Measurements from ENCODE around the gene SLC1A2.
A peak's percentile ranks its signal among the peaks of the same experiment; 100 is the strongest.

The SLC1A2 gene

DNA sequence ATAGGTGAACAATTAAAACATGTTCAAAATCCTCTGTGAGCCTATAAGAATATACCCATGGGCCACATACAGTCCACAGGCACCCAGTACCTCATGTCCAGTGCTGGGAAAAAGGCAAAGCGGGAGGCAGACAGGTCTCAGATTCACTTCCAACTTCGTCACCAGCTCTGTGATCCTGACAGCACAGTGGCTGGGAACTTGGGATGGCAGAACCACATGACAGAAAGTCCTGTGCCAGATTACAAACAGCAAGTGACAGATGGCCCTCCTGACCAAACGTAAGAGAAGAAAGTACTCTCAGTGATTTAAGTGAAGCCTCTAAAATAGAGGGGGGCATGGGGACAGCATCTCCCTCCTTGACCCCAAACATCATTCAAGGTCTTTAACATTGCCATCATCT, 5.8 kb downstream of the SLC1A2 start:
- DNase-seq (ENCODE audit: low read depth) = no peak

GRCh38 chr11:35412285-35412684, 7.1 kb downstream of the SLC1A2 start:
- DNase-seq (ENCODE audit: low read depth) = no peak

- no peak for DNase-seq (ENCODE audit: low read depth)
Observed at GRCh38 chr11:35407041-35407440, 12.3 kb downstream of the SLC1A2 start.

DNA sequence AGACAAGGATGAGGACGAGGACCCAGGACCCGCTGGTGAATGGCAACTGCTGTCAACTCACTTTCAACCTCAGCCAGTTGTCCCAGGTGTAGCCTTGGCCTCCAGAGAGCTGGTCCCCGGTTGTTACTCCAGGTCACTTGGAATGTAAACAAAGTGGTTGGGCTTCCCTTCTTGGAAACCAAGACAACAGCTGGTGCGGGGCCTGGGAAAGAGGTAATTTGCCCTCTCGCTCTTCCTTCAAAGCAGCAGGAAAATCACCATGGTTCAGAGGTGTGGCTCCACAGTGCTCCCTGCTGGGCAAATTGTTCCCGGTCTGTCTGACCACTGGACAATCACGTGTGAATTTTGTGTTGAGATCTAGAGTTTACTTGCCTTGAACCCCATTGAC, 15.0 kb downstream of the SLC1A2 start:
- DNase-seq (ENCODE audit: low read depth) = no peak

- no peak for DNase-seq (ENCODE audit: low read depth)
Observed at GRCh38 chr11:35403765-35404387, 15.5 kb downstream of the SLC1A2 start.

DNA sequence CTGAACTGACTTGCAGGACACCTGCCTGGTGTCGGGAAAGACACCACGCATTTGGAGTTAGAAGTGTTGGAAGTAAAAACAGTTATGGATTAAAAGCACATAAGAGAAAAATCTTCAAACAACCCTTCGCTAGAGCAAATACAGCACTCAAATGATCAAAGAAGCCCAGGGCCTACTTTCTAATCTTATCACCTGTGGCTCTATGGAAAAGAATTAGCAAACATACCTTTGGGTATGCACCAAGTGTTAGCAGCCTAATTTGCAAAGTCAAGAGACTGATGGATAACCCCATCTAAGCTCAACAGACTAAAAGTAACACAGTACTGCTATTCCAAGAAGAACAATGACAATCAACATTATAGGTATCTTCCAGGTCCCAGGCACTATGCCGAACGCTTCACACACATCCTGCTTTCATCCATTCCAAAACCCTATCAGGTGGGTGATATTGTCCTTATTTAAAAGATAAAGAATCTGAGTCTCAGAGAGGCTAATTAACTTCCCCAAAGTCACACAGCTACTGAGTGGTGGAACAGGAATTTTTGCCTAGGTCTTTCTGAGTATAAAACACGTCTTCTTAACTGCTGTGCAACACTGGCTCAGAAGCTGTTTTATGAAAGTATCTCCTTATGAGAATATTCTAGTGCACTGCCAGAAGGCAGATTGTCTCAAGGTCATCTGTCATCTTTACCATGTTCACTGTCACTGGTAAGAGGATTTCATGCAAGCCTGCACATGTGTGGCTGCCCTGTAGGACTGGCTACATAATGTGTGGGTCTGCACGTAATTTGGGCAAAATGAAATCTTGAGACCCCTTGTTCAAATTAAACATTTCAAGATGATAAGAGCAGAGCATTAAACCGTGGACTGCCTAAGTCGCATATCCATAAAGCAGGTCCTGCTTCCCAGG, 16.4 kb downstream of the SLC1A2 start:
- DNase-seq (ENCODE audit: low read depth) = no peak

- no peak for DNase-seq (ENCODE audit: low read depth)
Observed at GRCh38 chr11:35398881-35399280, 20.5 kb downstream of the SLC1A2 start.

DNA sequence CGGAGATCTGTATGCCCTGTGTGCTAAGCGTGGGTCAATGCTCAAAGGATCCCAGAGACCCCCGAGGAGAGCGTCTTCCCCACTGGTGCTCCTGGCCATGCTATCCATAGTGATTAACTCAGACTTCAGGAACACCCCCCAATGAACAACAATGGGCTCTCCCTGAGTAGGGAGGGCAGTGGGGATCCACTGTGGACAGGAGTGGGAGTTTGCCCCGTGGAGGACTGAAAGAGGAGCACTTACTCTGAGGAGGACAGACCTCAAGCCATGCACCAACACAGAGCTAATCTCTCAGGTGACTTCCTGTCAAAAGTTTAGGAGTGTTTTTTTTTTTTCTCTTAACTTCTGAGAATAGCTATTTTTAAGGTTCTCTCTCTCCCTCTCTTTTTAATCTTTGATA, 24.4 kb downstream of the SLC1A2 start:
- no peak for DNase-seq (ENCODE audit: low read depth)

DNA sequence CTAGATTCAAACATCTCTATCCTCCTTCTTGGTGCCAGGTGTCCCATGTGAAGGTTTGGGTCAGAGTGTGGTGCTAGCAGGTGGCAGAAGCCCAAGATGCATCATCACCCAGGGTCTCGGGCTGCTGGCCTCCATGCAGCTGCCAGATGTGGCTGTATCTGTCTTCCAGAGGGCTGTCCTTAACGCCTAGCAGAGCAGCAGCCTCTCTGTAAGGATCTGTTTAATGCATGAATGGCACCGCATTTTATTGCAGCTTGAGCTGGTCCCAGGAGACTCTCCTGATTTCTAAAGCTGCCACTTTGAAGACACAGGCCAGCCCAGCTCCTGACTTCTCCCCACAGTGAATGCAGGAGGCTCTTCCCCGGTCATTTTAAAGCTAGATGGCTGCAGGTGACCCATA, 26.3 kb downstream of the SLC1A2 start:
- no peak for DNase-seq (ENCODE audit: low read depth)

DNA sequence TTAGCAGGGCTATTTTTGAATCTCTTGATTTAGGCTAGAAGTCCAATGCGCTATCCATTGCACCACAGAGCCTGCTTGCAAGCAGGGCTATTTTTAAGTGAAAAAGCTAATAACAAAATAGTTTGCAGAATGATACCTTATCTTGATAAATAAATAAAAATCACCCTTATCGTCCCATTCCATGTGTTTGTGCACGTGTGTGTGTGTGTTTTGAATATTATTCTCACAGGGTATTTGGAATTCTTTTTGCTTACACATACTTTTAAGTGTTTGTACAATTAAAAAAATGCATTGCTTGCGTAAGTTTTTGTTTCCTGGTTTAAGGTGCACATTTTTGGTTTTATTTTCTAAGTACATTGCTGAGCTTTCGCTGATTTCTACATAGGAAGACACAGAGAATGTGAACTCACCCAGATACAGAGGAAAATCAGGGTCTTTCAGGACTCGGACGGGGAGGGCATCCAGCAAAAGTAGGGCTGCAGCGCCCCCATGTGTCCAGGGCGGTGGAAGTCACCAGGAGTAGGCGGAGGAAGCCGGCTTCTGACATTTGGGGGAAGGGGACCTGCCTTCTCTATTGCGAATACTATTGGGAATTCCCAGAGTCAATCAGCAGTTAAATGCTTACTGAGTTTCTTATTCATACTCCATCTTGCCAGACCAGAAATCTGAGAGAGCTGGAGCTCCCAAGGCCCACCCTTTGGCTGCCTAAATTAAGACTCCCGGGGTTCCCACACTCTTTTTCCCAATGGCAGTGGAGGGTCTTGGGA, 27.3 kb downstream of the SLC1A2 start:
- DNase-seq (ENCODE audit: low read depth) = peak; percentile 38

GRCh38 chr11:35390737-35391682, 28.3 kb downstream of the SLC1A2 start:
- DNase-seq (ENCODE audit: low read depth) = peak; percentile 40

- DNase-seq (ENCODE audit: low read depth) = no peak
Observed at GRCh38 chr11:35389897-35390465, 29.4 kb downstream of the SLC1A2 start.

GRCh38 chr11:35389112-35389511, 30.2 kb downstream of the SLC1A2 start:
- DNase-seq (ENCODE audit: low read depth) = no peak

DNA sequence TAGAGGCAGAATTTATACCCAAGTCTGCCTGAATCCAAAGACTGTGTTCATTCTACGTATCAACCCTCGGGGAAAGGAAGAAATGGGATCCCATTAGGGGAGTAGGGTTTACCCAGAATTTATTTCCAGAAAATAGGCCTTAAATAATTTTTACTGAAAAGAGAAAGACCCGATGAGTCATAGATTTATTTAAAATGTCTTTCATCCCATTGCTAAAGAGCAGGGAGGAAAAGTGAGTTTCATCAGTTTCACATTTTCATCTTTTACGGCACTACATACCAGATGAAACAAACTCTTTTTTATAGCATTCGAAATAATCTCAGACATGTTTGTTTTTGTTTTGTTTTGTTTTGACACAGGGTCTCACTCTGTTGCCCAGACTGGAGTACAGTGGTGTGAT, 31.3 kb downstream of the SLC1A2 start:
- no peak for DNase-seq (ENCODE audit: low read depth)

DNA sequence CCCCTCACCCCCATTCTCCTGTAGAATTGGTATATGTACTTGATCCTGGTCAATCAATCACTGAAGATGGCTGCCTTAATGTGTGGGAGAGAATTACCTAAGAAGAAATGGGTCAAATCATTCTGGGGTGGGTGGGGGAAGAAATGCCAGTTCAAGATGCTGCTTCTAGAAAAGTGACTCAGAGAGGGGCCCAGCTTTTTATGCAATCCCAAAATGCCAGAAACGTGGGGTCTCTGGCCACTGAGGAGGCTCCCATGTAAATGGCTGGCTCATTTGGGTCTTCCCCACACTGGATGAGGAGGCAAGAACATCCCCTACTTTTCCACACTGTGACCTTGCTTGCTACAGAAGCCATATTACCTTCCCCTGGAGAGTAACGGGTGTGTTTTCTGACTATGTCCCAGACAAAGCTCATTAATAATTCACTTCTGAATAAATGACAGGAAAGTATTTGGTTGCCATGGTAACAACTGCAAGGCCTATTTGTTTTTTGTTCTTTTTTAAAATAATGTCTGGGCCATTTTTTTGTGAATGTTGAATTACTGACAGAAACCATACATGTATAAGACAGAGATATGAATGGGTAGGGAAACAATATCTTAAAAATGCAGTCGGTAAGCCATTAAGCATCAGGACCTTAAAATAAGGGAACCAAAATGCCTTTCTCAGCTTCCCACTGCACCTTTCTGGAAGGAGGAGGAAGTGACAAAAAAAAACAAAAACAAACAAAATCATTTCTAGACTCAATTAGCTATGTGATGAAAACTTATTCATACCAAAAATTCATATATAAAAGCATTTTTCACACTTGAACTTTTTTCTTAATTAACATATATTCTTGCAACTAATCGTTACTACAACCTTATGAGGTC, 32.0 kb downstream of the SLC1A2 start:
- DNase-seq (ENCODE audit: low read depth) = no peak

DNA sequence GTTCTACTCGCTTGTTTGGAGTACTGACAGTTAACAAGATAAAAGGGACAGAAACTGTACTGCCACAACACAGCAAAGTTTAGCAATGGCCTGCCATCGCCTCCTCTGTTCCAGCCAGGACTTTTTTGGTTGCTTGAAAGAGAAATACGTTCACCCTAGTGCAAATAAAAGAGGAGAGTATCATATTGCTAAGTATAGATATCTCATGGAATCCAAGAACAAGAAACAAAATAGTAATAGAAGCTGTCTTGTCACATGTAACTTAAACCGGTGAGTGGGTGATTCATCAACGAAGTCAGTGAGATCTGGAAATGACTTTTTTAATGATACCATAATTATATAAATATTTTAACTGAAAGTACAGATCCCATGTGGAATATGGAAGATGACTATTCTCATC, 35.4 kb downstream of the SLC1A2 start:
- no peak for DNase-seq (ENCODE audit: low read depth)

- no peak for DNase-seq (ENCODE audit: low read depth)
Observed at GRCh38 chr11:35381709-35382322, 37.5 kb downstream of the SLC1A2 start.

- DNase-seq (ENCODE audit: low read depth) = no peak
Observed at GRCh38 chr11:35380603-35381002, 38.8 kb downstream of the SLC1A2 start.

GRCh38 chr11:35377262-35377661, 42.1 kb downstream of the SLC1A2 start:
- no peak for DNase-seq (ENCODE audit: low read depth)

GRCh38 chr11:35376613-35377012, 42.7 kb downstream of the SLC1A2 start:
- no peak for DNase-seq (ENCODE audit: low read depth)
